Limb (tissue), 2 donors: ENCODE results near the gene ZNF394.

Source experiments
- DNase-seq, 2 donors: peaks; one replicate each; pipeline ENCODE4 v3.0.0-alpha.2; 2016; ENCODE audit errors: extremely low spot score in 2 of 2

Gene ZNF394

GRCh38 chr7:99449326-99449725, 50.8 kb downstream of the ZNF394 start:
- DNase-seq = no peak

- DNase-seq = no peak
Measured at GRCh38 chr7:99448855-99449254, 51.2 kb downstream of the ZNF394 start.

GRCh38 chr7:99447943-99448342, 52.1 kb downstream of the ZNF394 start:
- DNase-seq = no peak

- no peak for DNase-seq
Measured at GRCh38 chr7:99446096-99446495, 54.0 kb downstream of the ZNF394 start.
